Liver (tissue), 9 donors: ENCODE data around the gene PIK3CA. TPM values are rescaled to one million over a fixed set of nuclear protein-coding genes. Genes with fewer than 3 reads are reported as not detected.

Experiments
- DNase-seq: peaks from one replicate; pipeline ENCODE4 v3.0.0-alpha.2; 2017; ENCODE audit warnings: low spot score
- H3K27ac ChIP-seq, 2 donors: one replicate each; pipeline ENCODE4 v1.7.0; 2013; ENCODE audit warnings: inconsistent platforms in 2 of 2, low read length in 2 of 2, control low read depth in 1 of 2, low read depth in 1 of 2, mild to moderate bottlenecking in 1 of 2
- H3K27me3 ChIP-seq, 4 donors: one replicate each; pipeline versions ENCODE4 v1.6.1 to v1.7.0; 2013; ENCODE audit warnings: low read length in 3 of 4, inconsistent platforms in 1 of 4, mild to moderate bottlenecking in 1 of 4, moderate library complexity in 1 of 4; ENCODE audit not compliant: control insufficient read depth in 4 of 4, insufficient read depth in 4 of 4
- H3K36me3 ChIP-seq, 4 donors: one replicate each; pipeline versions ENCODE4 v1.6.1 to v1.7.0; 2013; ENCODE audit warnings: low read length in 3 of 4, mild to moderate bottlenecking in 3 of 4, low read depth in 1 of 4, moderate library complexity in 1 of 4; ENCODE audit not compliant: control insufficient read depth in 4 of 4, insufficient read depth in 3 of 4
- H3K4me1 ChIP-seq, 4 donors: one replicate each; pipeline versions ENCODE4 v1.6.1 to v1.7.0; 2013; ENCODE audit warnings: low read length in 3 of 4, mild to moderate bottlenecking in 3 of 4, moderate library complexity in 1 of 4; ENCODE audit not compliant: control insufficient read depth in 4 of 4, insufficient read depth in 4 of 4
- H3K4me3 ChIP-seq, 3 donors: one replicate each; pipeline versions ENCODE4 v1.6.1 to v1.7.0; 2013; ENCODE audit warnings: low read length in 3 of 3, control low read depth in 1 of 3, low read depth in 1 of 3, mild to moderate bottlenecking in 1 of 3
- H3K9ac ChIP-seq, 2 donors: one replicate each; pipeline ENCODE4 v1.7.0; 2013; ENCODE audit warnings: low read length in 2 of 2, mild to moderate bottlenecking in 2 of 2, moderate library complexity in 2 of 2, control low read depth in 1 of 2, low read depth in 1 of 2
- H3K9me3 ChIP-seq, 4 donors: one replicate each; pipeline versions ENCODE4 v1.6.1 to v1.7.0; 2013; ENCODE audit warnings: low read length in 3 of 4; ENCODE audit not compliant: control insufficient read depth in 4 of 4
- ATF3 ChIP-seq: IDR thresholded peaks from 2 replicates; pipeline ENCODE4 v1.6.1; 2016; ENCODE audit warnings: antibody characterized with exemption
- CTCF ChIP-seq: fragments of 150-350 bp; IDR thresholded peaks from 2 replicates; pipeline ENCODE4 v1.5.1; 2017; ENCODE audit warnings: improper control_type of control experiment, low read depth, low read length; ENCODE audit not compliant: missing input control
- EGR1 ChIP-seq, 2 donors: IDR thresholded peaks; 2 replicates each; pipeline ENCODE4 v1.6.1; 2016 to 2018; ENCODE audit warnings: antibody characterized with exemption in 2 of 2, low read depth in 2 of 2
- FOXA1 ChIP-seq: IDR thresholded peaks from 2 replicates; pipeline ENCODE4 v1.6.1; 2016; ENCODE audit warnings: antibody characterized with exemption
- FOXA2 ChIP-seq: IDR thresholded peaks from 2 replicates; pipeline ENCODE4 v1.6.1; 2016; ENCODE audit warnings: antibody characterized with exemption
- GABPA ChIP-seq, 2 donors: IDR thresholded peaks in 1 of 2; conservative IDR thresholded peaks in 1 of 2; 2 replicates each; pipeline ENCODE4 v1.6.1; 2016; ENCODE audit warnings: antibody characterized with exemption in 2 of 2, mild to moderate bottlenecking in 1 of 2, moderate library complexity in 1 of 2
- HNF4A ChIP-seq, 2 donors: conservative IDR thresholded peaks; 2 replicates each; pipeline ENCODE4 v1.6.1; 2016; ENCODE audit warnings: antibody characterized with exemption in 2 of 2, mild to moderate bottlenecking in 2 of 2
- HNF4G ChIP-seq: IDR thresholded peaks from 2 replicates; pipeline ENCODE4 v1.6.1; 2016; ENCODE audit warnings: antibody characterized with exemption
- JUND ChIP-seq, 2 donors: IDR thresholded peaks; 2 replicates each; pipeline ENCODE4 v1.6.1; 2016; ENCODE audit warnings: antibody characterized with exemption in 2 of 2
- MAX ChIP-seq: IDR thresholded peaks from 2 replicates; pipeline ENCODE4 v1.6.1; 2016; ENCODE audit warnings: antibody characterized with exemption
- NR2F2 ChIP-seq: IDR thresholded peaks from 2 replicates; pipeline ENCODE4 v1.6.1; 2016; ENCODE audit warnings: antibody characterized with exemption
- RAD21 ChIP-seq, 2 donors: IDR thresholded peaks; 2 replicates each; pipeline ENCODE4 v1.6.1; 2016; ENCODE audit warnings: antibody characterized with exemption in 2 of 2, mild to moderate bottlenecking in 2 of 2
- REST ChIP-seq: IDR thresholded peaks from 2 replicates; pipeline ENCODE4 v1.6.1; 2016; ENCODE audit warnings: antibody characterized with exemption, mild to moderate bottlenecking
- RXRA ChIP-seq, 2 donors: IDR thresholded peaks; 2 replicates each; pipeline ENCODE4 v1.6.1; 2017 to 2018; ENCODE audit warnings: antibody characterized with exemption in 2 of 2, mild to moderate bottlenecking in 1 of 2
- SP1 ChIP-seq: IDR thresholded peaks from 2 replicates; pipeline ENCODE4 v1.6.1; 2018; ENCODE audit warnings: antibody characterized with exemption, mild to moderate bottlenecking
- TAF1 ChIP-seq: conservative IDR thresholded peaks from 2 replicates; pipeline ENCODE4 v1.6.1; 2016; ENCODE audit warnings: antibody characterized with exemption, mild to moderate bottlenecking
- YY1 ChIP-seq: IDR thresholded peaks from 2 replicates; pipeline ENCODE4 v1.6.1; 2016; ENCODE audit warnings: antibody characterized with exemption, mild to moderate bottlenecking
- ZBTB33 ChIP-seq: IDR thresholded peaks from 2 replicates; pipeline ENCODE4 v1.6.1; 2016; ENCODE audit warnings: antibody characterized with exemption
- WGBS: extraction: QIAGEN DNeasy Blood & Tissue Kit; methylation state at CpG from one replicate; pipeline ENCODE4 v1.1.7; 2013; 5-methylcytosine and 5-hydroxymethylcytosine counted together
- polyA plus RNA-seq, 2 donors: library from polyadenylated mRNA; stranded (reverse) in 1 of 2; unstranded in 1 of 2; fragments of 200-250 nt in 1 of 2; fragments of >200 nt in 1 of 2; fragmentation: Nextera tagmentation in 1 of 2; extraction: Ambion mirVana in 1 of 2; gene quantifications; one replicate each; pipeline versions ENCODE4 v1.2.1 to v1.2.3, GENCODE V29; 2013 to 2015
- total RNA-seq, 2 donors: library from RNA; depleted of rRNA; stranded (reverse); fragments of >200 nt; gene quantifications; one replicate each; pipeline ENCODE4 v1.2.3, GENCODE V29; 2014
- donor health status: healthy.
- donor health status: healthy.
- donor health status: healthy.
- donor health status: healthy.
- donor health status: healthy.

PIK3CA gene
- total and polyA plus RNA-seq, 4 donors: 3.6 to 14.6 (median 7.2) TPM

- H3K9me3 ChIP-seq: peaks cover 0 to 4% (median 0%) of the 10 kb centered on the region in 4 donors
- H3K27ac ChIP-seq: no peak overlapping the region
- no peaks in the 10 kb centered on the region for H3K36me3 ChIP-seq
- 8% methylated on average over 1 of the region's 1 CpG for WGBS
- no peaks in the 10 kb centered on the region for H3K4me1 ChIP-seq
- no peak for DNase-seq
- no peaks in the 10 kb centered on the region for H3K27me3 ChIP-seq
- no peak for TF ChIP-seq CTCF
- no peak for TF ChIP-seq RXRA (IDR thresholded peaks at IDR 0.05)
- no peak for TF ChIP-seq GABPA (IDR thresholded peaks at IDR 0.05 in 1 of 2, conservative IDR thresholded peaks at IDR 0.05 in 1 of 2)
- no peak for TF ChIP-seq TAF1
- no peak for TF ChIP-seq MAX
- TF ChIP-seq HNF4A (conservative IDR thresholded peaks at IDR 0.05): no peak
- TF ChIP-seq EGR1 (IDR thresholded peaks at IDR 0.05; ENCODE audit: low read depth in 2 of 2): no peak
- no peak for TF ChIP-seq JUND (IDR thresholded peaks at IDR 0.05)
- no peak for TF ChIP-seq FOXA1
- no peak for TF ChIP-seq ATF3
- TF ChIP-seq SP1: no peak
- TF ChIP-seq ZBTB33: no peak
- TF ChIP-seq REST: no peak
- TF ChIP-seq NR2F2: no peak
- TF ChIP-seq HNF4G: no peak
- TF ChIP-seq FOXA2: no peak
- TF ChIP-seq RAD21 (IDR thresholded peaks at IDR 0.05): no peak
- no peak overlapping the region for H3K4me3 ChIP-seq
- no peak overlapping the region for H3K9ac ChIP-seq
These were observed 42.3 kb upstream of the PIK3CA start for GRCh38 chr3:179105881-179106280.

GRCh38 chr3:179107617-179108016 lies 40.5 kb upstream of the PIK3CA start:
- DNase-seq: no peak
- H3K36me3 ChIP-seq: no peaks in the 10 kb centered on the region
- H3K9ac ChIP-seq: no peak overlapping the region
- H3K4me1 ChIP-seq: no peaks in the 10 kb centered on the region
- no peak overlapping the region for H3K27ac ChIP-seq
- peaks cover 0 to 4% (median 0%) of the 10 kb centered on the region in 4 donors for H3K9me3 ChIP-seq
- 89% methylated on average over 3 of the region's 3 CpGs for WGBS
- no peaks in the 10 kb centered on the region for H3K27me3 ChIP-seq
- H3K4me3 ChIP-seq: no peak overlapping the region
- no peak for TF ChIP-seq TAF1
- TF ChIP-seq REST: no peak
- no peak for TF ChIP-seq HNF4A (conservative IDR thresholded peaks at IDR 0.05)
- no peak for TF ChIP-seq HNF4G
- TF ChIP-seq EGR1 (IDR thresholded peaks at IDR 0.05; ENCODE audit: low read depth in 2 of 2): no peak
- no peak for TF ChIP-seq YY1
- TF ChIP-seq FOXA1: no peak
- no peak for TF ChIP-seq FOXA2
- TF ChIP-seq SP1: no peak
- no peak for TF ChIP-seq NR2F2
- TF ChIP-seq CTCF: no peak
- TF ChIP-seq GABPA (IDR thresholded peaks at IDR 0.05 in 1 of 2, conservative IDR thresholded peaks at IDR 0.05 in 1 of 2): no peak
